ENCODE results near the gene HOXB1. TPM values are rescaled to one million over a fixed set of nuclear protein-coding genes. Genes with fewer than 3 reads are reported as not detected.

HOXB1 gene
- total RNA-seq, 1 experiment from 2014 or later: not detected

GRCh38 chr17:48542698-48543106, 11.9 kb upstream of the HOXB1 start:
- Mint-ChIP-seq H3K36me3 (ENCODE audit: insufficient read depth, unreplicated experiment) (no peaks in the 10 kb centered on the region), H3K4me1 (ENCODE audit: insufficient read depth, unreplicated experiment) (no peaks in the 10 kb centered on the region), H3K9me3 (ENCODE audit: unreplicated experiment) (no peaks in the 10 kb centered on the region), H3K27ac (ENCODE audit: low read depth, unreplicated experiment) (peak overlapping the region; percentile 76), H3K4me3 (ENCODE audit: unreplicated experiment) (peak overlapping the region; percentile 75), H3K27me3 (ENCODE audit: insufficient read depth, unreplicated experiment) (no peaks in the 10 kb centered on the region)
- ChIA-PET CTCF (interaction anchor here (0.6 kb wide), 1 partner anchor 261 kb away, joined by 3 read pairs; no protein-coding TSS in a partner anchor), POLR2A (interaction anchor here (0.5 to 0.6 kb wide), 2 partner anchors 19 to 968 kb away, joined by 4 to 5 read pairs; no protein-coding TSS in a partner anchor)
- TSS peak; percentile 91 for BruUV-seq (replicated peaks)
- DNase-seq (ENCODE audit: unreplicated experiment): no peak
- intact Hi-C loops (cut with micrococcal nuclease): no loop called here
- TF ChIP-seq CTCF (IDR thresholded peaks at IDR 0.05; ENCODE audit: unreplicated experiment): no peak

- Mint-ChIP-seq H3K9me3 (ENCODE audit: unreplicated experiment) (no peaks in the 10 kb centered on the region), H3K4me1 (ENCODE audit: insufficient read depth, unreplicated experiment) (no peaks in the 10 kb centered on the region), H3K27me3 (ENCODE audit: insufficient read depth, unreplicated experiment) (no peaks in the 10 kb centered on the region), H3K27ac (ENCODE audit: low read depth, unreplicated experiment) (no peak overlapping the region), H3K36me3 (ENCODE audit: insufficient read depth, unreplicated experiment) (no peaks in the 10 kb centered on the region), H3K4me3 (ENCODE audit: unreplicated experiment) (peak overlapping the region; percentile 75)
- ChIA-PET POLR2A (no interaction called here), CTCF (no interaction called here)
- DNase-seq (ENCODE audit: unreplicated experiment): no peak
- BruUV-seq (replicated peaks): no TSS peak
- intact Hi-C loops (cut with micrococcal nuclease): no loop called here
- TF ChIP-seq CTCF (IDR thresholded peaks at IDR 0.05; ENCODE audit: unreplicated experiment): no peak
Measured at GRCh38 chr17:48542114-48542656, 11.4 kb upstream of the HOXB1 start.

DNA sequence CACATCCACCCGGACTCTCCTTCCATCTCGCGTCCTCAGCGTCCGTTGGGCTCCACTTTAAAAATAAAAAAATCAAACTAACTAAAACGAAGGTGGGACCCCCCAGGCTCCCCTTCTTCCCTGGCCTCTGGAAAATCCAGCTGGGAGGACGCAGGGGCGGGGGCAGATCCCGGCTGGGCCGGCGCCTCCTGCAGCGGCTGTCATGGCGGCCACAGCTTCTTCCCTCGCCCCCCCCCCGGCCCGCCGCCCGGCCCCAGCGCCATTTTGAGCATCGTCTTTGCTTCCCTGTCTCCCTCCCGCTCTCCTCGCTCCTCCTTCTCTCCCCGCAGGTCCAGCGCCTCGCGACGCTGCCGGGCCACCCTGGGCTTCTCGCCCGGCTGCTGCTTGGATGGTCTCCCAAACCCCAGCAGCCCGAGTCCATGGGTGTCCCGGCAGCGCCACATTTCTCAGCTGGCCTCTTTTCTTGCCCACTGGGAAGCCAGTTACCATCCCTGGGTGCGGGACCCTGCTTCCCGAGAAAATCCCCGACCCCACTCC, 10.8 kb upstream of the HOXB1 start:
- no peak for DNase-seq (ENCODE audit: unreplicated experiment)
- ChIA-PET POLR2A (no interaction called here), CTCF (no interaction called here)
- BruUV-seq (replicated peaks): no TSS peak
- Mint-ChIP-seq H3K27me3 (ENCODE audit: insufficient read depth, unreplicated experiment) (no peaks in the 10 kb centered on the region), H3K27ac (ENCODE audit: low read depth, unreplicated experiment) (no peak overlapping the region), H3K4me1 (ENCODE audit: insufficient read depth, unreplicated experiment) (no peaks in the 10 kb centered on the region), H3K4me3 (ENCODE audit: unreplicated experiment) (no peak overlapping the region), H3K9me3 (ENCODE audit: unreplicated experiment) (no peaks in the 10 kb centered on the region), H3K36me3 (ENCODE audit: insufficient read depth, unreplicated experiment) (no peaks in the 10 kb centered on the region)
- TF ChIP-seq CTCF (IDR thresholded peaks at IDR 0.05; ENCODE audit: unreplicated experiment): no peak
- intact Hi-C loops (cut with micrococcal nuclease): no loop called here

- H3K9me3 Mint-ChIP-seq (ENCODE audit: unreplicated experiment): no peaks in the 10 kb centered on the region
- TF ChIP-seq CTCF (IDR thresholded peaks at IDR 0.05; ENCODE audit: unreplicated experiment): no peak
- no peak overlapping the region for H3K4me3 Mint-ChIP-seq (ENCODE audit: unreplicated experiment)
- no peaks in the 10 kb centered on the region for H3K4me1 Mint-ChIP-seq (ENCODE audit: insufficient read depth, unreplicated experiment)
- intact Hi-C loops (cut with micrococcal nuclease): no loop called here
- ChIA-PET CTCF (no interaction called here), POLR2A (no interaction called here)
- BruUV-seq (replicated peaks): no TSS peak
- H3K36me3 Mint-ChIP-seq (ENCODE audit: insufficient read depth, unreplicated experiment): no peaks in the 10 kb centered on the region
- H3K27me3 Mint-ChIP-seq (ENCODE audit: insufficient read depth, unreplicated experiment): no peaks in the 10 kb centered on the region
- no peak overlapping the region for H3K27ac Mint-ChIP-seq (ENCODE audit: low read depth, unreplicated experiment)
- DNase-seq (ENCODE audit: unreplicated experiment): no peak
Measured at GRCh38 chr17:48541036-48541576, 10.3 kb upstream of the HOXB1 start.

Data from MCF 10A (cell line).